NCI-H82 treated with DMSO at 0.1 percent for 48 hours (cell line): Measurements from ENCODE around the gene PRRX2.

Experiments used
- DNase-seq: peaks from one replicate; lab custom pipeline; 2025; ENCODE audit not compliant: unreplicated experiment; lab: John Stamatoyannopoulos, UW

PRRX2 gene

DNA sequence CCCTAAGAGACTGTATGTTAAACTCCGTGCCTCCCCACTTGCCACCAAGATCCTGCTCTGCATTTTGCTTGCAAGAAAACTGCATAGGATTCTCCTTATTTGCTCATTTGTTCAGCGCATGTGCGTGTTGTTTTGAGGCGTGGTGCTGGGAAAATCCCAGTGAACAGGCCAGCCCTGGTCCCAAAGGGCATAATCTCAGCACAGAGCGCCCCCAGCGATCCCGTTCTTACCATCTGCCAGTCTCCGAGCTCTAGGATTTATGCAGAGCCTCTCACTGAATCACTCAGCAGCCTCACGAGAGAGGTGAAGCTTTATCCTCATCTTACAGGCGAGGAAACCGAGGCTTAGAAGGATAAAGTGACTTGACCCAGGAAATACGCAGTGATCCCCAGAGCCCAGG, 11.5 kb downstream of the PRRX2 start:
- DNase-seq = peak; percentile 88

DNA sequence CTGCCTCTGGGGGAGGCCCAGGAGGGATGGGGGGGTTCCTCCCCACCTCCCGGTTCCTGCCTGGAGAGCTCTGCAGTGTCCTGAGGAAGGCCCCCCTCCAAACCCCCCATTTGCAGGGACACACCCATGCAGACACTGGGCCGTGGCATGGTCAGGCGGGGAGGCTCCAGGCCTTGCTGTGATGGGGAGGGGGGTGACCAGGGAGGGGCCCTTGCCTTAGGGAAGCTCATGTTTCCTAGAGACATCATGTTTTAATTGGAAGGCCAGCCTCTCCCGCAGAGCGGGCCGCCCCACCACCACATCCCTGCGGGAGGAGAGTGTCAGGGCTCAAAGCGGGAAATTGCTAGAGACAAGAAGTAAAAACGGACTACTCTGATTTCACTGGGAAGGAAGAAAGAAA, 12.0 kb downstream of the PRRX2 start:
- no peak for DNase-seq

DNA sequence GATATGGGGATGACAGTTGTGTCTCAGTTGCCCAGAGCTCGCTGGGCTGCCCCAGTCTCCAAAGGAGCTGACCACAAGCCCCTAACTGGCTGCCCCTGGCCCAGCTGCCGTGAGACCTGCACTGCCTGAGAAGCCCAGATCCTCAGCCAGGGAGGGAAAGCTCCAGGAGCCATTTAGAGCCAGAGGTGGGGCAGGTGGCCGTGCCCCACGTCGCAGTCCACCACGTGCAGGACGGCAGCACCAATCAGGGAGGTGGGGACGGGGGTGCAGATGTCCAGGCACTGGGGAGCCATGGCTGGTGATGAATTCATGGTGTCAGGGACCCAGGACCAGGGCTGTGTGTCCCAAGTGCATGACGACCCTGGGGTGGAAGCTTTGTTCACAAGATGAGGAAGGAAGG, 13.4 kb downstream of the PRRX2 start:
- no peak for DNase-seq

DNA sequence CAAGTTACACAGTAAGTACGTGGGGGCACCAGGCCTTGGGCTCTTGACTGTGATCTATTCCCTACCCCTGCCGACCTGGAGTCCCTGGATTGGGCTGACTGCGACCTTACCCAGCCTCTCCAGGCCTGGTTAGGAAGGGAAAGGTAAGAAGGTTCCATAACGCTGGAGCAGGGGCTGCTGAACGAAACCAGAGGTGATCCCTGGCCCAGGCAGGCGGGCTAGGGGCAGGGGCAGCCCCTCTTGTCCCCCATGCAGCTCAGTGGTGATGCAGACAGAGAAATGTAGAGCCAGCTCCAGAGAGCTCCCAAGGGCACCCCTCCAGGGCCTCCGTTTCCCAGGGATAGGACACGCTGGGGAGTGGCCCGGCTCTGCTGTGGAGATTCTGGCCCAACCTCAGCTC, 14.1 kb downstream of the PRRX2 start:
- no peak for DNase-seq

DNA sequence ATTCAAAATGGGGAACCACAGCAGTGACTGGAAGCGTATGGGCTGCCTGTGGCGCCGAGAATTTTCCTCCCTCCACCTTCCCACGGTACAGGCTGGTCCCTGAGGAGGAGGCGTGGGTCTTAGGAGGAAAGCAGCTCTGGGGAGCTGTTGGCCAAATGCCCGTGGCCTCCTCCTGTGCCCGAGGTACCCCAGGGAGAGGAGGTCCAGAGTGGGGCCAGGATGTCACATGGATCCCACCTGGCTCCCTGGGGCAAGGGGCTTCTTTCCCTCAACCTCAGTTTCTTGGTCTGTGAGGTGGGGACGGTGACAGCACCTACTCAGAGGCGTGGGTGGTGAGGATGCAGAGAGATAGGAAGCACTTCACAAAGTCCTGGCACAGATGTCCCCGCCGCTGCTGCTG, 16.5 kb downstream of the PRRX2 start:
- no peak for DNase-seq

DNA sequence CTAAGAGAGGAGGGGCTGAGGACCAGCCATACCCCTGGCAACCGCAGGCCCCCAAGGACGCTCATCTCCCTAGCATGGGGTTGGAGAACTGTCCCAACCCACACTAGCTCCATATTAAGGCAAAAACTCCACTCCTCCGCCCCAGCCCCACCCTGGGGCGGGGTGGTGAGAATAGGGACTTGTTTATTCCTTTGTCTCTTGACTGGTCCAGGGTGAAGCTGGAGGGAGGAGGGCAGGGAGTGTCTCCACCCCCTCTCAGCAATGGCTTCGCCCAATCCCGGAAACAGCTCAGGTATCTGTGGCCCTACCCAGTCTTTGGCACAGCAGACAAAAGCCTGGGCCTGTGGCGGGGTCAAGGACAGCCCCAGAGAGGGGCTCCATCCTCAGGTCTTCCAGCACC, 16.9 kb downstream of the PRRX2 start:
- DNase-seq = no peak

DNA sequence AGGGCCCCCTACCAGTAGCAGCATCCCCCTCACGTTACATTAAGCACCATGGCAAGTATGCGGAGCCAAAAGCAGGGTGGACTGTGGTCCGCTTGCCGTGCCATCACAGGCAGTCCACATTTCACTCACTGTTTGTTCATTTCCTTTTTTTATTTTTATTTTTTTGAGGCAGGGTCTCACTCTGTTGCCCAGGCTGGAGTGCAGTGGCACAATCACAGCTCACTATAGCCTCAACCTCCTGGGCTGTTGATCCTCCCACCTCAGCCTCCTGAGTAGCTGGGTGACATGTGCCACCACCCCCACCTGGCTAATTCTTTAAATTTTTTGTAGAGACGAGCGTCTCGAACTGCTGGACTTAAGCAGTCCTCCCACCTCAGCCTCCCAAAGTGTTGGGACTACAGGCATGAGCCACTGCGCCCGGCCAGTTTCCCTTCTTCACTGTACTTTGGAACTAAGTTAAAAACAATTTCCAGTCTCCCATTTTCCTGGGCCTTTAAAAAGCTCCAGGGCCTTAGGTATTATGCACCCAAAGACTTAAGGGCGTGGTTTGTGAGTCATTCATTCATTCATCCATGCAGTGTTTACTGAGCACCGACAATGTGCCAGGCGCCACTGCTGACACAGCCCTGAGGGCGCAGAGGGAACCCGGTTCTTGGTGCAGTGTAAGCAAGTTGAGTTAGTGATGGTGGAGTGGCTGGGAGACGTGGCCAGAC, 19.9 kb downstream of the PRRX2 start:
- DNase-seq = no peak

DNA sequence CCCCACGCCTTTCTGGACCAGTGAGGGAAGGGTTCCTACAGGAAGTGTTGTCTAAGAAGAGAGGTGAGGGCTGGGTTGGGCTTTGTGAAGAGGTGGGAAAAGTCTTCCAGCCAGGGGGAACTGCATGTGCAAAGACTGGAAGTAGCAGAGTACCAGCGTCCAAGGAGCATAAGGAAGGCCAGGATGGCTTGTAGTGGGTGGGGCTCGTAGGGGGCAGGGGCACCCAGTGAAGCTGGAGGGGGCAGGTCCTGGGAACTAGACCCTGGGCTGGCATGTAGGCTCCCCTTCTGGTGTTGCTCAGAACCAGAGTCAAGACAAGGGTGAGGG, 20.4 kb downstream of the PRRX2 start:
- DNase-seq = no peak

DNA sequence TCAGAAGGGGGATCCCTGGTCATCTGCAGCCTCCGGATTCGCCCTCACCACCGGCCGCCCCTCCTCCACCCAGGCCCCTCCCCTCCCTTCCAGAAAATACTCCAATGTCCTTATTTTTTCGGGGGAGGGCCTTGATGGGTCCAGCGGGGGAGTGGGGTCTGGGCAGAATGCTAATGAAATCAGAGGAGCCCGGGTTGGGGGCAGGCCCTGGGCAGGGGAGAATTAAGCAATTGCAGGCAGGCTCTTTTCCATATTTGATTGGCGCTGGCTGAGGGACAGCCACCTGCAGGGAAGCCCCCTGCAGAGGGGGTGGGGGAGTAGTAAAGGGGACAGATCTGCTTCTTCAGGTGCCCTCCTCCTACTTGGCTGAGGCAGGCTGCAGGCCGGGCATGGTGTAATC, 21.3 kb downstream of the PRRX2 start:
- no peak for DNase-seq

DNA sequence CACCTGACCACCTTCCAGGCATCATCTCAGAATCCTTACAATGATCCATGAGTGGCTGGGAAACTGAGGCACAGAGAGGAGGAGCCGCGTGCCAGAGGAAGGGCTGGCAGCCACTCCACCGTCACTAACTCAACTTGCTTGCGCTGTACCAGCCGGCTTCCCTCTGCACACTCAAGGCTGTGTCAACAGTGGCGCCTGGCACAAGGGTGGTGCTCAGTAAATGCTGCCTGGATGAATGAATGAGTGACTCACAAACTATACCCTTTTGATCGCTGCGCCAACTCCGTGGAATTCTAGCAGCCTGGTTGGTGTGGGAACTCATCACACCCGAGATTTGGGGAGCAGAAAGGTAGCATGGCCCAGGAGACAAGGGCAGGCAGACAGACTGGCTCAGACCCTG, 21.9 kb downstream of the PRRX2 start:
- no peak for DNase-seq

DNA sequence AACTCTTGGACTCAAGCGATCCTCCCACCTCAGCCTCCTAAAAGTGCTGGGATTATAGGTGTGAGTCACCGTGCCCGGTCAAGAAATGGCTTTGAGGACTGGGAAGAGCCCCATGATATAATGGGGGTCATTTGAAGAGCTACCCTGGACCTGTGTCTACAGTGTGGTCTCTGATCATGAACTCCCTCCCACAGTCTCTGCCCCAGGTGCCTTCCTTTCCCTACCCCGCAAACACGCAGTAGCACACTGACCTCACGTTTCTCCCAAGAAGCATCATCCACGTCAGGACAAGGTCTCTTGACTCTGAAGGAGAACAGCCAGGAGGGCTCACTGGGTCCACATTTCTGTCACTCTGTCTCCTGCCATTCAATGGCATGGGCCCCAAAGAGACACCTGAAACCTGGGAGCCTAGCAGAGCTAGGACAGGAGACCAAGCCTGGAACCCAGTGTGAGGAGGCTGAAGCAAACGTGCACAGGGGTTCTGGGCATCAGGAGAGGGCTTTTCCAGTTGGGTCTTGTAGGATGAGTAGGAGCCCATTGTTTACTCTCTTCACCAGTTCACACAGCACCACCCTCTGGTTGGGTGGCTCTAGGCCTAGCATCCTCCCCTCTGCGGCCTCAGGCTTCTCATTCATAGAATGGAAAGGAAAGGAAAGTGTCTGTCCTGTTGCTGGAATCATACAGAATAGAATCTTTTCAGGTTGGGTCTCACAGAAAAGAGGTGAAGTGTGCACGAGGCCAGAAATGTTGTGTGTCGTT, 23.0 kb downstream of the PRRX2 start:
- no peak for DNase-seq

DNA sequence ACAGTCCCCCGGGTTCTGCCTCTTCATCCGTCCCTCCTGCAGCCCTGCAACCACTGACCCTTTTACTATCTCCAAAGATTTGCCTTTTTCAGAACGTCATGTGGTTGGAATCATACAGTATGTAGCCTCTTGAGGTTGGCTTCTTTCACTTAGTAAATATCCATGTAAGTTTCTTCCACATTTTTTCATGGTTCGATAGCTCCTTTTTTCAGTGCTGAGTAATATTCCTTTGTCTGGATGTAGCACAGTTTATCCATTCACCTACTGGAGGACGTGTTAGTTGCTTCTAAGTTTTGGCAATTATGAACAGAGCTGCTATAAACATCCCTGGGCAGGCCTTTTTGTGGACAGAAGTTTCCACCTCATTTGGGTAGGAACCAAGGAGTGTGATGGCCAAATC, 27.1 kb downstream of the PRRX2 start:
- DNase-seq = no peak

DNA sequence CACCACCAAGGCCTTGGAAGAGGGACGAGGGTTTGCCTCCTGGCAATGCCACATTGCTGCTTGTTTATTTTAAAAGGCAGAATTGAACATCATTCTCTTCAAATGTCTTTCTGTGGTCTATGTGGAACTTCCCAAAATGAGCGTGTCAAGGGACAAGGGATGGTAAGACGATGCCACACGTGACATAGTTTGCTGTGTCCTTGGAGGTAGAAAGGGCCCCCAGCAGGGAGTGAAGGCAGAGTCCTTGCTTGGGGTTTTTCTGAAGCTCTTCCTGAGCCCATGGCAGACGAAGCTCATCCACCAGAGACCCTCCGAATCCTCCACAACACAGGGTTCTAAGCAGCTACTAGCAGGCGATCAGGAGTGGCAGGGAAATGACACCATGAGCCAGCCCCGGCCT, 28.3 kb downstream of the PRRX2 start:
- no peak for DNase-seq

DNA sequence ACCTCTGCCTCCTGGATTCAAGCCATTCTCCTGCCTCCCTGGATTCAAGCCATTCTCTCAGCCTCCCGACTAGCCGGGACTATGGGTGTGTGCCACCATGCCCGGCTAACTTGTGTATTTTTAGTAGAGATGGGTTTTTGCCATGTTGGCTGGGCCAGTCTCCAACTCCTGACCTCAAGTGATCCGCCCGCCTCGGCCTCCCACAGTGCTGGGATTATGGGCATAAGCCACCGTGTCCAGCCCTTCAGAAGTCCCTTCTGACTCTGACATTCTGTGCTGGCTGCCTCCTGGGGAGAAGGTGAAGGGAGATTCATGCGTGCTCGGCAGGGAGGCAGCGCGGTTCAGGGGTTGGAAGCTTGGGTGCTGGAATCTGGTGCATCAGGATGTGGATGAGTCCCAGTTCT, 28.8 kb downstream of the PRRX2 start:
- no peak for DNase-seq

DNA sequence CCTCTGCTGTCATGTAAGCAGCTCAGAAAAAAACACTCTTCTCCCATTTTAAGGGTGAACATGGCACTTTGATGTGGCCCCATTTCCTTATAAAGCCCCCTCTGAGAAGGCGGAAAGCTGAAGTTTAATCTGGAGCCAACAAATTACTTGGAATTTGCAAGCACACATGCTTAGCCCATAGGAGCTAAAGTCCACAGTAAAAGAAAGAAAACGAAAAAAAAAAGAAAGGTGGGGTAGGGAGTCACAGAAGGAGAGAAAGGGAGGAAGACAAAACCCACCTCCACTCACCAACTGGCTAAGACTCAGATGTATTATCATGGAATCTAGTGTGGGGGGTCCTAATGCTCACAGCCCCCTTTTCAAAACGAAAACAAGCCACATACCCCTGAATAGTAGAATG, 30.4 kb downstream of the PRRX2 start:
- DNase-seq = no peak

DNA sequence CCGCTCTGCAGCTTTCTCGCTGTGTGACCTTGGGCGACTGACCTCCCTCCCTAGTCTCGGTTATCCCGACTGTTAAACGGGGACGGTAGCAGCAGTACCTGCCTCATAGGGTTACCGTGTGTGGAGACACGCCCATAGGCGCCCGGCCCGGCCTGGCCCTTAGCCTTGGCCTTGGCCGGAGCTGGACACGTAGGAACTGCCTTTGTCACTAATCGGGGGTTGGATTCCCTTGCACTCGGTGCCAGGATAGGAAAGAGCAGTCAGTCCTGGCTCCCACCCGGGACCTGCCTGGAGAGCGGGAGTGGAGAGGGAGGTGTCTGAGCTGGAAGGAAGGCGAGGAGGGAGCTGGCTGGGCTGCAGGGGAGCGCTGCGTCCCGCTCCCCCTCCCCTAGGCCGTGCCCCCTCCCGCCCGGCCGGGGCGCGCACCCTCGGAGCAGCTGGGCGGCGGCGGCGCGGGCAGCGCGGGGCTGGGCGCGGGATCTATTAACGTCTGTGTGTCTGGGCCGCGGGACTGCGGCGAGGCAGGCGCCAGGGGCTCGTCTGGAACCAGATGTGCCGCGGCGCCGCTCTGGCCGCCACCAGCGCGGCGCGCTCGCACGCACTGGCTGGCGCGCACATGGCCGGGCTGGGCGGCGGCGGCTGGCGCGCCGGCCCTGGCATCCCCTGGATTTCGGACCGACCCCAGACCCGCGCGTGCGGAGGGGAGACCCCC, 31.7 kb downstream of the PRRX2 start:
- DNase-seq = no peak

DNA sequence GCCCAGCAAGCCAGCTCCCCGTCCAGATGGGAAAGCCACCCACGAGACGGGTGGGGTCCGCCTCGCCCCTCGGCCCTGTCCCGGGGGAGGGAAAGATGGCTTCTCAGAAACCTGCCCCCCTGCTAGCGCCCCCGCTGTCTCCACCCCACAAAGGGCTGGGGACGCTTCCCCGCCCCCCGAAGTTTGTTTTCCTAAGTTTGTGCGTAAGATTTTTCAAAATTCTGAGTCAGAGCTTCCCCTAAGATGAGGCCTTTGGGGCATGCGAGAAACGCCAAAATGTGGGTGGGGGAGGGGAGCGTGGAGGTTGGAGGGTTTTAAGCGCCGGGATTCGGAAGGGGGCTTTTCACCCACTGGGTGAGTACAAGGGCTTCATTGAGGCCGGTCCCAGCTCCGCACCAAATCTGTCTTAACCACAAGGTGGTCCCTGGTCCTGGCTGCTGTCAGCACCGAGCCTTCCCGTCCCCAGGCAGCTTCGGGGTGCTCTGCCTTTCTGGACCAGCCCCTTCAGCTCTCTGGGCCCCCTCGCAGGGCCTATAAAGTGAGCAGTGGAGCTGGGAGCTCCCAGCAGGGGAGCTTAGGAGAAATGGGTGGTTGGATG, 32.3 kb downstream of the PRRX2 start:
- no peak for DNase-seq

DNA sequence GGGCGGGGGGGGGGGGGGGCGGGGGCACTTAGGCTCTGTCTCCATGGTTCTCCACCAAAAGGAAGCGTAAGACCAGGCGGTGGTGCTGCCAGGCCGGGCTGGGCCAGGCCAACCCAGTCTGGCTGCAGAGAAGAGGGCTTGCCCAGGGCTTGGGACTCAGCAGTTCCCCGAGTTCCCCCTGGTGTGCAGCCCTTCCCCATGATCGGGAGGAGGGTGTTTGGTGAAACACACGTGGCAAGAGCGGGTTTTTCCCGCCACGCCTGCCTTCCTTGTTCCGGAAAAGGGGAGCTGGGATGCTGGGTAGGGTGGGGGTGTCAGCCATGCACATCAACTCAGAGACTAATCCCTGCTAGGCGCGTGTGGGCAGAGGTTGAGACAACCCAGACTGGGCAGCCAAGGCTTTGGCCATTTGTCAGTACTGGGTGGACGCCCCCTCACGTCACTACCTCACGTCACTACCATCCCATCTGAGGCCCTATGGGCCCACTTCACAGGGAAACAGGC, 32.9 kb downstream of the PRRX2 start:
- DNase-seq = no peak

DNA sequence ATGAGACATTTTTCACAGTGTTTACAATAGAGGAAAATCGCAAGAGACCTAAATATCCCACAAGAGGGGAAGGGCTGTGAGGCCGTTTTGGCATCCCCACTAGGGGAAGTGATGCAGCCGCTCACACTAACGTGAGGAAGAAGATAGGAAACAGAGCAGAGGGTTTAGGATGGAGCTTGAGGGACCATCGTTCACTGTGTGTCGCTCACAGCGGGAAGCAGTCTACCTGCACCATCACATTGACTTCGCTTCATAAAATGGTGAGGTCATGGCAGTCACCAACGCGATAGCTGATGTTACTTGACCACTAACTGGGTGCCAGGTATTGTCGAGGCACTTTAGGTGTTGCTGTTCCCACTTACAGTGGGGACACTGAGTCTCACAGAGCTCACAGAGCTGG, 35.6 kb downstream of the PRRX2 start:
- no peak for DNase-seq

DNA sequence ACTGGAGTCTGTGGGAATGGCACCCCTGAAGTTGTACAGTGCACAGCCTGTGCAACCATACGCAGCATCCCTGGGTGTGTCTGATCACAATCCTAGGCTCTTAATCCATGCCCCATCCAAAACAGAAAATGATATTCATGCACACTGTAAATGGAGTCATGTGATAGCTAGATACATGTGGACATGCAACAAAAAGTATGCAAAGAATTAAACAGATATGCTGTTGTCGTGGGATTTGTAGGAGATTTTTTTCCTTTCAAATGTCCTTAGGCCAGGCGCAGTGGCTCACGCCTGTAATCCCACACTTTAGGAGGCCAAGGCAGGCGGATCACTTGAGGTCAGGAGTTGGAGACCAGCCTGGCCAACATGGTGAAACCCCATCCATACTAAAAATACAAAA, 36.1 kb downstream of the PRRX2 start:
- DNase-seq = no peak

DNA sequence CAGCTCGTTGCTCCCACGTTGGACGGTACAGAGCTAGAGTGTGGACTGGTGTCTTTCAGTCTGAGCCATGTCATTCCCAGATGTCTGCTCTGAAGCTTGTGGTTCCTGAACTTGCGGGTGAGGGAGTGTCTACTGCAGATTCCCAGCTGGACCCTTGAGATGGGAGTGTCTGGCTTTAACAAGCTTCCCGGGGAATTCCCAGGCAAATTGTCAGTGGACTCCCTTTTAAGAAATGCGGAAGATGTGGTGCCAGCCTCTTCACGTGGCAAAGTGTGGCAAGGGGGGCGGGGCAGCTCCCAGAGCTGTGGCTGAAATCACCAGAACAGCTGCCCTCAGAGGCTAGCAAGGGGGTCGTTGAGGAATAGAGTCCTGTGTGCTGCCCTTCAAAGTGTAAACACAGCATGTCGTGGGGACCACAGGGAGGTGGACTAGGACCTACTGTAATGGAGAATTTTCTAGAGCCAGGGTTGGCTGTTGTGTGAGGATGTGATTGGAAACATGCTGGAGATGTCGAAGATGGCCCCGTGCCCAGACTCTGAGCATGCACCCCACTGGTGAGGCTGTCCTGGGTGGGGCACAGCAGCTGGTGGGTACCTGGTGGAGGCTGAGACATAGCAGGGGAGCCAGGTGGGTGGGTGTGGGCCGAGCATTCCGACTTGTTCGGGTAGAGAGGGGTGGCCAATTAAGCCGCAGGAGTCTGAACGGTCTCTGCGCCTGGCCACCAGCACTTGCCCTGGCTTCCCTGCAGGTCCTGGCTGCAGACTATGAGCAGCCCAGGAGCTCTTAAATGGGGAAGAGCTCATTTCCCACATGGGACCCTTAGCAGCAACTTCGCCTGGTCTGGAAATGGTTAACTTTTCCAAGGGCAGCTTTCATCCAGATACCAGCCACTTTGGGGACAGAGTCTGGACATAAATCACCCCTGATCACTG, 37.4 kb downstream of the PRRX2 start:
- no peak for DNase-seq
